ENCODE results near the gene RTN4RL1.

RTN4RL1 gene

GRCh38 chr17:2047590-2047989 lies 22.5 kb upstream of the RTN4RL1 start:
- DNase-seq (ENCODE audit: low spot score) = no peak

GRCh38 chr17:2044263-2044894 lies 19.2 kb upstream of the RTN4RL1 start:
- no peak for DNase-seq (ENCODE audit: low spot score)

DNA sequence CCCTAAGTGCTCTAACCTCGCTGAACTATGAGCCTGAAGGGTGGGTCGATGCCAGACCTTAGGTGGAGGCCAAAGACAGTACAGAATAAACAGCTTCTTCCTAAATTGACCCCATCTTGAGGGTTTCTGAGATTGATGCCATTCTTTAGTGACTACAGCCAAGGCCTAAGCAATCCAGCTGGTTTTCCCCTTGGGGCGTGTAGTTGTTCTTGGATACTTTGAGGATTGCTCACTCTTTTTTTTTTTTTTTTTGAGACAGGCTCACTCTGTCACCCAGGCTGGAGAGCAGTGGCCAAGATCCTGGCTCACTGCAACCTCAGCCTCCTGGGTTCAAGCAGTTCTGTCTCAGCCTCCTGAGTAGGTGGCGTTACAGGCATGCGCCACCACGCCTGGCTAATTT lies 18.7 kb upstream of the RTN4RL1 start:
- no peak for DNase-seq (ENCODE audit: low spot score)

DNA sequence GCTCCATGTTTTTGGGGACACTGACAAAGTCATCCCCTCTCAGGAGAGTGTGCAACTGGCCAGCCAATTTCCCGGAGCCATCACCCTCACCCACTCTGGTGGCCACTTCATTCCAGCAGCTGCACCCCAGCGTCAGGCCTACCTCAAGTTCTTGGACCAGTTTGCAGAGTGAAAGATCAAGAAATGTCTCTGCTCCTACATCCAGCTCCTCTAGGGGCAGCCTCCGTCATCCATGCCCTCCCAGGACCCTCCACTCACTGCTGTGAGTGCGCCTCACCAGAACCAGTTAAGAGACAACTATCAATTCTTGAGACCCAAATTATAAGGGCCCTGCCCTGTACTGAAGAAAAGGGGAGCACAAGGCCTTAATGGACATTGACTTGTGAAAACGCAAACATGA lies 17.8 kb upstream of the RTN4RL1 start:
- peak; percentile 46 for DNase-seq (ENCODE audit: low spot score)

DNA sequence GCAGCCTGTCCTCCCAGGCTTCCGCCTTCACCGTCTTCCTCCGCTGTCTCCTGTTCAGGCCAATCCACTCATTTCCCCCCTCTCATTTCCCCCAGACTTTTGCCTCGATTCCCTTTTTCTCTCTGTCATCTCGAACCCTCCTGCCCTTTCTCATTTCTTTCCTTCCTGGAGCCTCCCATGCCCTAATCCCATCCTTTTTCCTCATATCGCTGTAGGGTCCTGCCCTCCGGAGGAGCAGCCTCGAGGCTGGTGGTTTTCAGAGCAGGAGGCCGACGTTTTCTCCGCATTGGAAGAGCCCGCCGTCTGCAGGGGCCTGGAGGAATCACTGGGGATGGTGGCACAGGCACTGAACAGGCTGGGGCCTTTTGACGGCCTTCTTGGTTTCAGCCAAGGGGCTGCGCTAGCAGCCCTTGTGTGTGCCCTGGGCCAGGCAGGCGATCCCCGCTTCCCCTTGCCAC lies 17.3 kb upstream of the RTN4RL1 start:
- peak; percentile 64 for DNase-seq (ENCODE audit: low spot score)

GRCh38 chr17:2041561-2042389 lies 16.6 kb upstream of the RTN4RL1 start, which contains the start of gene OVCA2:
Gene OVCA2 (plus strand): TSS chr17:2042022. CDS start chr17:2042048, 26 bp downstream.
- DNase-seq (ENCODE audit: low spot score) = peak; percentile 96

GRCh38 chr17:2040942-2041560 lies 15.9 kb upstream of the RTN4RL1 start:
- DNase-seq (ENCODE audit: low spot score) = no peak

DNA sequence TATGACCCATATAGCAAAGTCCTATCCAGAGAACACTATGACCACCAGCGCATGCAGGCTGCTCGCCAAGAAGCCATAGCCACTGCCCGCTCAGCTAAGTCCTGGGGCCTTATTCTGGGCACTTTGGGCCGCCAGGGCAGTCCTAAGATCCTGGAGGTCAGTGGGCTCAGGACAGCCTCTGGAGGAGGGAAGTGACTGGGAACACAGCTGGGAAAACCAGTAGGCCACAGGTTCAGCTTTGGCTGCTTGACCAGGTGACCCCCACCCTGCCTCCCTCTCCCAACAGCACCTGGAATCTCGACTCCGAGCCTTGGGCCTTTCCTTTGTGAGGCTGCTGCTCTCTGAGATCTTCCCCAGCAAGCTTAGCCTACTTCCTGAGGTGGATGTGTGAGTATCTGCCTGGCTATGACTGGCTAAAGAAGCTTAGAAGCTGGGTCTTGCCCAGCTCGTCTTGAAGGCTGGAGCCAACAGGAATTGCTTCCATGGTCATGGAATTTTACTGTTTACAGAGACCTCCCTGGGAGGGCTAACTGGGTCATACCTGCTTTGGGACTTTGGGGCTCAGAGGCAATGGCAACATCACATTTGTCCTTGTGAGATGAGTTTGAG lies 15.2 kb upstream of the RTN4RL1 start:
- DNase-seq (ENCODE audit: low spot score) = no peak

DNA sequence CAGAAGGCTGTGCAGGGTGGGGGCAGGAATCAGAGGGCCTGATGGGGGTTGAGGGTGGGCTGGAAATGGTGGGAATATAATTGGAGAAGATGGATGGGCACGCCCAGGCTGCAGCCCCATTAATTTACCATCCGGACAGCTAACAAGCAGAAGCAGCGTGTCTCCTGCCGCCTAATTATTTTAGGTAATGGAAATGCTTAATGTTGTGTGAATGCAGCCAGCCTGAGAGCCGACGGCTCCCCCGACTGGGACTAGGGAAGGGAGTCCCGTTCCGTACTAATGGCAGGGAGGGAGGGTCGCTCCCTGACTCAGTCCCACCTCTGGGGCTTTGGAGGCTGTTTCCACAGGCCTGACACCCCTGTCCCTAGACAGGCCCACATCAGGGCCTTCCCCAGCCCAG lies 12.0 kb upstream of the RTN4RL1 start:
- no peak for DNase-seq (ENCODE audit: low spot score)

- no peak for DNase-seq (ENCODE audit: low spot score)
Observed at GRCh38 chr17:2035541-2036488, 10.7 kb upstream of the RTN4RL1 start.

DNA sequence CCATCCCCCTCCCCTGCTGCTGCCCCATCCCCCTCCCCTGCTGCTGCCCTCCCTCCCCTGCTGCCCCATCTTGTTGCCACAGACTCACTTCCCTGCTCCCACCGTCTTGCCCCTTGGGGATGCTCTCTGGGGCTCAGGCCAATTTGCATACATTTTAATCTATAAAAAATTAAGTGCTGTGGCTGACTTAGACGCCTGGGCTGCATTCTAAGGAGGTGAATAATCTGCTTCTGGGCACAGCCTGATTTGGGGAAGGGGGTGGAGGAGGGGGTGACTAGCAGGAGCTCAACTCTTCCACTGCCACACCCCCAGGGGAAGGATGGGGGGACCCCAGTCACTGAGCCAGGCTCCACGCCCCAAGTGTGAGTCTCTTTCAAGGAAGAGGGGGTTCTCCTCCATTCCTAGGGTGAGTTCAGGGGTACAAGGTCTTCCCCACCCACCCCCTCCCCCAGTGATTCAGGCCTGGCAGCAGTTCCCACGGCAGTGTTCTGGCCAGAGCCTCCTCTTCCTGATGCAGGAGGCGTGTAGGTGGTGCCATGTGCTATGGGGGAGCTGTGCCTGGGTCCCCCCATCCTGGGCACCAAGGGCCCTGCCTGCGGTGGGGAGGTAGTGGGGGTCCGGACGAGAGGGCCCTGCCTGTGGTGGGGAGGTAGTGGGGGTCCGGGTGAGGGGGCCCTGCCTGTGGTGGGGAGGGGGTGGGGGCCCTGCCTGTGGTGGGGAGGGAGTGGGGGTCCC lies 9.8 kb upstream of the RTN4RL1 start:
- no peak for DNase-seq (ENCODE audit: low spot score)

DNA sequence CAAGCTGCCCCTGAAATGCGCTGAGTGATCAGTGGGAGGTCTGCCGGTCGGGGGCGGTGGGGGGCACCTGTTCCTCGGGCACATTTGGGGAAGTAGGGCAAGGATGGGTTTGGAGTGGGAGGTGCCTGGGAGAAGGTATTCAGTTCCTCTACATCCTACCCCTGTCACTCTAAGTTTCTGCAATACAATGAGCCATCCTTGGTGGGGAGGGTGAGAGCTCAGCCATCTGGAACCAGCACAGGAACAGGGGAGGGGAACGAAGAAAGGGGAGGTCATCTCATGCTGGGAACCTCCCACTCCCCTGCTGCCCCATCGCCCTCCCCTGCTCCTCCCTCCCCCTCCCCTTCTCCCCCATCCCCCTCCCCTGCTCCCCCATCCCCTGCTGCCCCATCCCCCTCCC lies 9.0 kb upstream of the RTN4RL1 start:
- no peak for DNase-seq (ENCODE audit: low spot score)

DNA sequence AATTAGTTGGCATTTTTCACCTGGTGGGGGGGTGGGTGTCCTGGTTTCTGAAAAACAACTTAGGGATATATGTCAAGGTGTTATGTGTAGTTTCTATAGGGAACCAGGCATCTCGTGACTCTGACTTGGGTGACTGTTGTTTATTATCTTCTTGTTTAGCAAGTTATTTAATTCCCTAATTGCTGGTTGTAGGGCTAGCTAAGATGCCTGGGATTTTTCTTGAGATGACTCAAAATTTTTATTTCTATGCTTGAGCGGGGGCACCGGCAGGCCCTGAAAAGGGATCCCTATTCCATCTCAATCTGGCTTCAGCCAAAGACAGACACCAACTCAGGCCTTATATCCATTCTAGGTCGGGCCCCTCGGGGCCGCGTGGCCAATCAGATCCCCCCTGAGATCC lies 8.0 kb upstream of the RTN4RL1 start:
- no peak for DNase-seq (ENCODE audit: low spot score)

- DNase-seq (ENCODE audit: low spot score) = no peak
Observed at GRCh38 chr17:2030779-2031163, 5.6 kb upstream of the RTN4RL1 start.

DNA sequence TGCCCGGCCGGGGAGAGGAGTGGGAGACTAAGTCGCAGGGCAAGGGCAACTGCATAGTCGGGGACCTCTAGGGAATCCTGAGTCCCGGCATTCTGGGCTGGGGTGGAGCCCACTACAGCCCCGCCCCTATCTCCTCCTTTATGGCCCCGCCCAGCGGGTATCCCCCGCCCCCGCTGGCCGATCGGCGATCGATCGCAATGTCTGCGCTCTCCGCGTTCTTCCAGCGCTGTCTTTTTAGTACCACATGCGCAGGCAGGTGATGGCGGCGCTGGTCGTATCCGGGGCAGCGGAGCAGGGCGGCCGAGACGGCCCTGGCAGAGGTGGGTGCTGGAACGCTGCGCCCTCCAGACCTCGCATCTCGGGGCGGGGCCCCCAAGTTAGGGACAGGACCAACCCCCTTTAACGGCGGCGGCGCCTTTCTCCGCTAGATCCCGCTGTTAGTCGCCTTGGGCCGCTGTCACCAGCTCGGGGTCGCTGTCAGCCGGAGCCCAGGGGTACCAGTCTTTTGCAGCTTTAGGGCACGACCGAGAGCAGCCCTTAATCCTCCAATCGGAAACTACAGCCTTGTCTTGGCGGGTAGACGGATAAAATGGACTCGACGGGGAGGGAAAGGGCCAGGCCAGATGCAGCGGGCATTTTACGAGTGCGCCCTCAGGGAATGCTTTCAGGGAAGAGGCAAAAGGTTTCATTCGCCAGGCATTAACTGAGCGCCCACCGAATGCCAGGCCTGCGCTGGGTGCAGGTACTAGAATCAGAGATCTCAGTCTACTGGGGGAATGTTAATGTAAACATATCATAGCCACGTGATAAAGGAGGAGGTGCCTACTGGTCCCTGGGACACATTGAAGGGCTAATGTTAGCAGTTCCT lies 5.0 kb upstream of the RTN4RL1 start, which contains the start of gene DPH1:
Gene DPH1 (plus strand): TSS at position 243 of the 868 bp plus-strand sequence. CDS start 17 bp downstream, at position 260.
- DNase-seq (ENCODE audit: low spot score) = peak; percentile 93

GRCh38 chr17:2028737-2029136 lies 3.6 kb upstream of the RTN4RL1 start:
- peak; percentile 64 for DNase-seq (ENCODE audit: low spot score)

DNA sequence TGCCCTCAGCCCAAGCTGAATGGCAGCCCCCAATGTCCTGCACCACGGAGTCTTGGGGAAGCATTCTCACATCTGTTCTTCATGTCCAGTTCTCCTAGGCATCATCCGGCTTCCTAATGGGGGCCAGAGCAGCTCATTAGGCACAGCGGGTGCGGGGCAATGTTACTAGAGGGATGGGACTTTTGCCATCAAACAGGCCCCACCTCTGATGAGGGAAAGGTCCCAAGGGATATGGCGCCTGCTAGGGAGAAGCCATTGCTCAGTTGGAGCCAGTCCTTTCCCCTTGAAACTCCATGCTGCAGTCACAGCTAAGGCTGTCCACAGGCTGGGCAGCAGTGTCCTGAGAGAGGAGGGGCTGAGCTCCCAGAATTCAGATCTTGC lies 3.1 kb upstream of the RTN4RL1 start:
- DNase-seq (ENCODE audit: low spot score) = peak; percentile 53

GRCh38 chr17:2027528-2028233 lies 2.5 kb upstream of the RTN4RL1 start:
- DNase-seq (ENCODE audit: low spot score) = no peak
